Measurements from ENCODE around the gene POU2F1.

Gene POU2F1

GRCh38 chr1:167225920-167226319 lies 5.2 kb downstream of the POU2F1 start:
- Histone ChIP-seq H2BK12ac (ENCODE audit: low read length) (no peak overlapping the region), H3K4me3 (ENCODE audit: low read length in 2 of 2) (no peak overlapping the region), H4K91ac (ENCODE audit: low read depth, low read length, poor library complexity) (no peak overlapping the region), H3K4ac (ENCODE audit: low read length) (no peak overlapping the region), H3K27me3 (ENCODE audit: control insufficient read depth in 3 of 3, insufficient read depth in 3 of 3, low read depth in 1 of 3, low read length in 3 of 3) (no peaks in the 10 kb centered on the region), H4K8ac (ENCODE audit: low read depth, low read length) (no peak overlapping the region), H2AFZ (ENCODE audit: low read length) (no peak overlapping the region), H3K9ac (ENCODE audit: low read depth, low read length, poor library complexity) (no peak overlapping the region), H2BK120ac (ENCODE audit: low read depth, low read length) (no peak overlapping the region), H2BK5ac (ENCODE audit: low read length) (no peak overlapping the region), H3K18ac (ENCODE audit: low read length) (no peak overlapping the region), H3K27ac (replicated peaks; ENCODE audit: low read length) (no peak overlapping the region), H3K14ac (ENCODE audit: low read length) (no peak overlapping the region), H3K79me1 (ENCODE audit: low read depth, low read length) (peaks cover 2% of the 10 kb centered on the region), H3K23ac (ENCODE audit: low read depth, low read length, poor library complexity) (no peak overlapping the region), H3K36me3 (replicated peaks in 1 of 2; ENCODE audit: control insufficient read depth in 2 of 2, insufficient read depth in 2 of 2, low read length in 2 of 2) (no peaks in the 10 kb centered on the region), H2BK15ac (ENCODE audit: low read length) (no peak overlapping the region), H3K9me3 (replicated peaks in 1 of 2; ENCODE audit: control insufficient read depth in 2 of 2, insufficient read depth in 1 of 2, low read depth in 1 of 2, low read length in 2 of 2) (no peaks in the 10 kb centered on the region), H2AK5ac (ENCODE audit: low read depth, low read length) (no peak overlapping the region), H3K4me2 (ENCODE audit: insufficient read depth, low read length, poor library complexity, severe bottlenecking) (no peak overlapping the region), H3K4me1 (ENCODE audit: control insufficient read depth in 2 of 2, insufficient read depth in 1 of 2, low read depth in 1 of 2, low read length in 2 of 2) (peaks cover 3 to 15% of the 10 kb centered on the region in 2 donors)
- no CpG with 5 or more reads among the region's 2 CpGs for WGBS, 2 donors (ENCODE audit: extremely low coverage in 2 of 2, insufficient read length in 2 of 2, insufficient replicate concordance in 1 of 2)
- no peak for DNase-seq (ENCODE audit: low spot score)

DNA sequence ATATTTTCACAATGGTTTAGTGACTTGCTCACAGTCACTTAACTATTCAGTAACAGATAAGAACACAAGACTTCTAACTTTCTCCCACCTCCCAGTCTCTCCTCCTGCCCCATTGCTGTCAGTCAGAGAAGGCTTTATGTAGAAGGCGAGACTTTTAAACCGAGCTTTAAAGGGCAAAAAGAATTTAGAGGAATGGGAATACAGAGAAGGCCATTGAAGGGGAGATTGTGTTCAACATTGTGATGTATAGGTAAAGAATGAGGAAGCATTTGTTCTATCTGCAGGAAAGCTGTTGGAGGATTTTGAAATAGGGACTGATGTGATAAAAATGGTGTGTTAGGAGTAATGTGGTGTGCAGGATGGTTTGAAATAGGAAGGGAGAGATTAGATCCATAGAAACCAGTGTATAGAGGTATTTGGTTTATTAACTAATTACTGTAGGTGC lies 7.3 kb downstream of the POU2F1 start:
- H3K9me3 ChIP-seq (replicated peaks in 1 of 2; ENCODE audit: control insufficient read depth in 2 of 2, insufficient read depth in 1 of 2, low read depth in 1 of 2, low read length in 2 of 2), result no peaks in the 10 kb centered on the region
- no peak overlapping the region for H2BK12ac ChIP-seq (ENCODE audit: low read length)
- H3K9ac ChIP-seq (ENCODE audit: low read depth, low read length, poor library complexity), result no peak overlapping the region
- no peak overlapping the region for H2BK15ac ChIP-seq (ENCODE audit: low read length)
- H3K36me3 ChIP-seq (replicated peaks in 1 of 2; ENCODE audit: control insufficient read depth in 2 of 2, insufficient read depth in 2 of 2, low read length in 2 of 2), result no peaks in the 10 kb centered on the region
- no peak overlapping the region for H3K4me2 ChIP-seq (ENCODE audit: insufficient read depth, low read length, poor library complexity, severe bottlenecking)
- no peak overlapping the region for H3K23ac ChIP-seq (ENCODE audit: low read depth, low read length, poor library complexity)
- no peak overlapping the region for H3K18ac ChIP-seq (ENCODE audit: low read length)
- H3K79me1 ChIP-seq (ENCODE audit: low read depth, low read length), result no peaks in the 10 kb centered on the region
- no peak overlapping the region for H4K8ac ChIP-seq (ENCODE audit: low read depth, low read length)
- peaks cover 7 to 27% of the 10 kb centered on the region in 2 donors for H3K4me1 ChIP-seq (ENCODE audit: control insufficient read depth in 2 of 2, insufficient read depth in 1 of 2, low read depth in 1 of 2, low read length in 2 of 2)
- no peak overlapping the region for H3K4ac ChIP-seq (ENCODE audit: low read length)
- H3K14ac ChIP-seq (ENCODE audit: low read length), result no peak overlapping the region
- no peak overlapping the region for H2AK5ac ChIP-seq (ENCODE audit: low read depth, low read length)
- H3K27ac ChIP-seq (replicated peaks; ENCODE audit: low read length), result no peak overlapping the region
- no peak overlapping the region for H4K91ac ChIP-seq (ENCODE audit: low read depth, low read length, poor library complexity)
- H2BK5ac ChIP-seq (ENCODE audit: low read length), result no peak overlapping the region
- no peak overlapping the region for H3K4me3 ChIP-seq (ENCODE audit: low read length in 2 of 2)
- H3K27me3 ChIP-seq (ENCODE audit: control insufficient read depth in 3 of 3, insufficient read depth in 3 of 3, low read depth in 1 of 3, low read length in 3 of 3), result no peaks in the 10 kb centered on the region
- H2AFZ ChIP-seq (ENCODE audit: low read length), result no peak overlapping the region
- no CpG with 5 or more reads among the region's 2 CpGs for WGBS, 2 donors (ENCODE audit: extremely low coverage in 2 of 2, insufficient read length in 2 of 2, insufficient replicate concordance in 1 of 2)
- DNase-seq (ENCODE audit: low spot score), result no peak
- no peak overlapping the region for H2BK120ac ChIP-seq (ENCODE audit: low read depth, low read length)

DNA sequence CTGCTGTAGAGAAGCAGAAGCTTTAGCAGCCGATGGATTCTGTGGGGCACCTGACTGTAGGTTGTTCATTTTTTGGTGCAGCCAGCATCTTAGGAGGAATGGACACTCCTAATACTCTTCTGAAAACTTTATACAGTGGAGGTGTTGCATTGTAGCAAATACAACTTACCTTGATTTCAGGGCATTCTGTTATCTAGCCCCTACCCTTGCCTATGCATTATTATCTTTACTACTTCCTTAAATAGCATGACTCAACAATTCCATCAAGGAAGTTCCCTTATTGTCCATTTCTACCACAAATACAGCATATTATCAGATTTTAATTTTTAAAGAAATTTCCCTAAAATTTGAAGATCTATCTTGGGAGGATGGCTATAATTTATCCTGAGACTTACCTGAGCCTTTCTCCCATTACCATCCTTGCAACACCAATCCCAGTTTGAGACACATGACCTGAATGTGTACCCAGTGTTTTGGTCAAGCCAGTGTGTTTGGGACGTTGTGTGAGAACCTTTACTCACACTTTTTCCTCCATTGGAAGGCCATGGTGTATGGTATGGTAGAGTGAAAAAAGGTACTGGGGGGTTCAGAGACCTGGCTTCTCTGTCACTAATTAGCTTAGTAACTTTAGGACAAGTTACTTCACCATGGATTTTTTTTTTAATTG lies 9.2 kb downstream of the POU2F1 start:
- H3K23ac ChIP-seq (ENCODE audit: low read depth, low read length, poor library complexity), result no peak overlapping the region
- no peak overlapping the region for H3K14ac ChIP-seq (ENCODE audit: low read length)
- no peak for DNase-seq (ENCODE audit: low spot score)
- WGBS, 2 donors (ENCODE audit: extremely low coverage in 2 of 2, insufficient read length in 2 of 2, insufficient replicate concordance in 1 of 2), result no CpG with 5 or more reads among the region's 2 CpGs
- no peak overlapping the region for H4K91ac ChIP-seq (ENCODE audit: low read depth, low read length, poor library complexity)
- H3K4me1 ChIP-seq (ENCODE audit: control insufficient read depth in 2 of 2, insufficient read depth in 1 of 2, low read depth in 1 of 2, low read length in 2 of 2), result peaks cover 7 to 13% of the 10 kb centered on the region in 2 donors
- H3K79me1 ChIP-seq (ENCODE audit: low read depth, low read length), result peaks cover 3% of the 10 kb centered on the region
- no peak overlapping the region for H2BK15ac ChIP-seq (ENCODE audit: low read length)
- H2BK5ac ChIP-seq (ENCODE audit: low read length), result no peak overlapping the region
- H3K27ac ChIP-seq (replicated peaks; ENCODE audit: low read length), result no peak overlapping the region
- no peak overlapping the region for H4K8ac ChIP-seq (ENCODE audit: low read depth, low read length)
- no peak overlapping the region for H3K4me2 ChIP-seq (ENCODE audit: insufficient read depth, low read length, poor library complexity, severe bottlenecking)
- no peaks in the 10 kb centered on the region for H3K36me3 ChIP-seq (replicated peaks in 1 of 2; ENCODE audit: control insufficient read depth in 2 of 2, insufficient read depth in 2 of 2, low read length in 2 of 2)
- H3K9me3 ChIP-seq (replicated peaks in 1 of 2; ENCODE audit: control insufficient read depth in 2 of 2, insufficient read depth in 1 of 2, low read depth in 1 of 2, low read length in 2 of 2), result no peaks in the 10 kb centered on the region
- no peak overlapping the region for H2AK5ac ChIP-seq (ENCODE audit: low read depth, low read length)
- no peak overlapping the region for H2AFZ ChIP-seq (ENCODE audit: low read length)
- H3K9ac ChIP-seq (ENCODE audit: low read depth, low read length, poor library complexity), result no peak overlapping the region
- no peak overlapping the region for H2BK12ac ChIP-seq (ENCODE audit: low read length)
- H3K4me3 ChIP-seq (ENCODE audit: low read length in 2 of 2), result no peak overlapping the region
- H2BK120ac ChIP-seq (ENCODE audit: low read depth, low read length), result no peak overlapping the region
- H3K27me3 ChIP-seq (ENCODE audit: control insufficient read depth in 3 of 3, insufficient read depth in 3 of 3, low read depth in 1 of 3, low read length in 3 of 3), result no peaks in the 10 kb centered on the region
- H3K18ac ChIP-seq (ENCODE audit: low read length), result no peak overlapping the region
- H3K4ac ChIP-seq (ENCODE audit: low read length), result no peak overlapping the region

DNA sequence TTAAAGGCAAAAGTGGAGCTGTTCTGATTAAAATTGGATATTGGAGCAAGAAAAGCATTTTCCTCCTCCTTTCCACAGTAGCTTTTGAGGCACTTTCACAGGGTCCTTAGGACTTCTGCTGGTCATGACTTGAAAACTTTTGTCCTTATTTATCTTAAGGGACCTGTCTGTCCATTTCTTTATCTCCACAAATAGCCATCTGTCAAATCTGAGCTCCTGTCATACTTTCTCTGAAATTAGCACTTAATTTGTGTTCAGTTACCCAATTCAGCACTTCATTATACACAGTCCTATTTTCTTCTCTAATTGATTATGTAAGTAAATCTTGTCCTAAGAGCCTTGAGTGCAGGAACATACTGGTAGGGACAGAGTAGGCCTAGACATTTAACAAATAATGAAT lies 9.8 kb downstream of the POU2F1 start:
- Histone ChIP-seq H2BK15ac (ENCODE audit: low read length) (no peak overlapping the region), H3K23ac (ENCODE audit: low read depth, low read length, poor library complexity) (no peak overlapping the region), H3K4me3 (ENCODE audit: low read length in 2 of 2) (no peak overlapping the region), H3K9me3 (replicated peaks in 1 of 2; ENCODE audit: control insufficient read depth in 2 of 2, insufficient read depth in 1 of 2, low read depth in 1 of 2, low read length in 2 of 2) (no peaks in the 10 kb centered on the region), H3K18ac (ENCODE audit: low read length) (no peak overlapping the region), H3K14ac (ENCODE audit: low read length) (no peak overlapping the region), H4K91ac (ENCODE audit: low read depth, low read length, poor library complexity) (no peak overlapping the region), H2BK120ac (ENCODE audit: low read depth, low read length) (no peak overlapping the region), H3K4me1 (ENCODE audit: control insufficient read depth in 2 of 2, insufficient read depth in 1 of 2, low read depth in 1 of 2, low read length in 2 of 2) (peaks cover 7 to 13% of the 10 kb centered on the region in 2 donors), H4K8ac (ENCODE audit: low read depth, low read length) (no peak overlapping the region), H3K79me1 (ENCODE audit: low read depth, low read length) (peaks cover 3% of the 10 kb centered on the region), H2BK12ac (ENCODE audit: low read length) (no peak overlapping the region), H3K27me3 (ENCODE audit: control insufficient read depth in 3 of 3, insufficient read depth in 3 of 3, low read depth in 1 of 3, low read length in 3 of 3) (no peaks in the 10 kb centered on the region), H3K27ac (replicated peaks; ENCODE audit: low read length) (no peak overlapping the region), H3K4me2 (ENCODE audit: insufficient read depth, low read length, poor library complexity, severe bottlenecking) (no peak overlapping the region), H2AK5ac (ENCODE audit: low read depth, low read length) (no peak overlapping the region), H2AFZ (ENCODE audit: low read length) (no peak overlapping the region), H3K4ac (ENCODE audit: low read length) (no peak overlapping the region), H3K36me3 (replicated peaks in 1 of 2; ENCODE audit: control insufficient read depth in 2 of 2, insufficient read depth in 2 of 2, low read length in 2 of 2) (no peaks in the 10 kb centered on the region), H2BK5ac (ENCODE audit: low read length) (no peak overlapping the region), H3K9ac (ENCODE audit: low read depth, low read length, poor library complexity) (no peak overlapping the region)
- no peak for DNase-seq (ENCODE audit: low spot score)
